ENCODE data around the gene MPPE1.

Gene MPPE1

GRCh38 chr18:11850821-11851145 lies 57.3 kb downstream of the MPPE1 start:
- no peak for TF ChIP-seq CTCF (IDR thresholded peaks at IDR 0.05; ENCODE audit: low read depth, low read length, missing control alignments)
- peak overlapping the region; percentile 90 for H3K4me3 ChIP-seq (ENCODE audit: low read depth, low read length)
- peak; percentile 79 for DNase-seq (ENCODE audit: low read depth)
- in situ Hi-C loops (cut with HindIII; ENCODE audit: low sequenced_read_pairs) = no loop called here

- no peak for TF ChIP-seq CTCF (IDR thresholded peaks at IDR 0.05; ENCODE audit: low read depth, low read length, missing control alignments)
- in situ Hi-C loops (cut with HindIII; ENCODE audit: low sequenced_read_pairs) = no loop called here
- H3K4me3 ChIP-seq (ENCODE audit: low read depth, low read length) = peak overlapping the region; percentile 90
- peak; percentile 98 for DNase-seq (ENCODE audit: low read depth)
Observed at GRCh38 chr18:11849841-11850634, 58.1 kb downstream of the MPPE1 start.

GRCh38 chr18:11849279-11849678 lies 58.8 kb downstream of the MPPE1 start:
- in situ Hi-C loops (cut with HindIII; ENCODE audit: low sequenced_read_pairs) = no loop called here
- no peak for TF ChIP-seq CTCF (IDR thresholded peaks at IDR 0.05; ENCODE audit: low read depth, low read length, missing control alignments)
- no peak for DNase-seq (ENCODE audit: low read depth)
- H3K4me3 ChIP-seq (ENCODE audit: low read depth, low read length) = peak overlapping the region; percentile 90

GRCh38 chr18:11847811-11848210 lies 60.3 kb downstream of the MPPE1 start:
- no peak overlapping the region for H3K4me3 ChIP-seq (ENCODE audit: low read depth, low read length)
- in situ Hi-C loops (cut with HindIII; ENCODE audit: low sequenced_read_pairs) = no loop called here
- no peak for DNase-seq (ENCODE audit: low read depth)
- no peak for TF ChIP-seq CTCF (IDR thresholded peaks at IDR 0.05; ENCODE audit: low read depth, low read length, missing control alignments)

GRCh38 chr18:11845654-11846053 lies 62.5 kb downstream of the MPPE1 start:
- in situ Hi-C loops (cut with HindIII; ENCODE audit: low sequenced_read_pairs) = no loop called here
- no peak overlapping the region for H3K4me3 ChIP-seq (ENCODE audit: low read depth, low read length)
- TF ChIP-seq CTCF (IDR thresholded peaks at IDR 0.05; ENCODE audit: low read depth, low read length, missing control alignments) = no peak
- no peak for DNase-seq (ENCODE audit: low read depth)

- in situ Hi-C loops (cut with HindIII; ENCODE audit: low sequenced_read_pairs) = no loop called here
- no peak for DNase-seq (ENCODE audit: low read depth)
- no peak overlapping the region for H3K4me3 ChIP-seq (ENCODE audit: low read depth, low read length)
- no peak for TF ChIP-seq CTCF (IDR thresholded peaks at IDR 0.05; ENCODE audit: low read depth, low read length, missing control alignments)
Observed at GRCh38 chr18:11844436-11844835, 63.7 kb downstream of the MPPE1 start.

Measured in astrocyte of the cerebellum (primary cell).